ENCODE results near the gene DYDC2. TPM values are rescaled to one million over a fixed set of nuclear protein-coding genes. Genes with fewer than 3 reads are reported as not detected.

The DYDC2 gene
- total and polyA plus RNA-seq, 4 donors: 8.6 to 24.4 (median 19.5) TPM

DNA sequence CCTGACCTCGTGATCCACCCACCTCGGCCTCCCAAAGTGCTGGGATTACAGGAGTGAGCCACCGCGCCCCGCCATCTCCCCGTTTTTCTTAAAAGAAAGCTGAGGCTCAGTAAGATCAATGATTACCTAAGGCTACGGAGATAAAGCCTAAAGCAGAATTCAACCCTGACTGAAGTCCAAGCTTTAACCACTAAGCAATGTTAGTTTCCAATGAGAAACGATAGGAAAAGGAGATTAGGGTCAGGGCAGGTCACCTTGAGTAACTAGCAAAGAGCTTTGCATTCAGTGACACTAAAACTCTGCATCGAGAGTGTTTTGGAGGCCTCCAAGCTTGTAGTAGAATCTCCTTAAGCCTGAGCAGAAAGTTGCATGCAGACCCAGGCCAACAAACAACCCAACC is 34.2 kb downstream of the DYDC2 start:
- no peak overlapping the region for H3K27ac ChIP-seq (ENCODE audit: low read depth in 1 of 2, low read length in 1 of 2)
- no peak overlapping the region for H3K9ac ChIP-seq (ENCODE audit: insufficient read depth in 1 of 2, low read length in 2 of 2)
- no peak overlapping the region for H3K4me3 ChIP-seq
- 80 to 92% methylated on average over 9 of the region's 9 CpGs for WGBS, 2 donors
- DNase-seq: no peak
- H3K27me3 ChIP-seq (ENCODE audit: control insufficient read depth in 3 of 3, insufficient read depth in 3 of 3, low read length in 2 of 3): no peaks in the 10 kb centered on the region
- no peaks in the 10 kb centered on the region for H3K36me3 ChIP-seq (ENCODE audit: control insufficient read depth in 4 of 4, insufficient read depth in 4 of 4, low read length in 4 of 4)
- ATAC-seq (ENCODE audit: insufficient read depth, low FRiP score): no peak
- H3K4me1 ChIP-seq (ENCODE audit: control insufficient read depth in 5 of 5, insufficient read depth in 5 of 5, low read length in 5 of 5): peaks cover 0 to 8% (median 0%) of the 10 kb centered on the region in 5 donors
- no peaks in the 10 kb centered on the region for H3K9me3 ChIP-seq (ENCODE audit: control insufficient read depth in 4 of 4, insufficient read depth in 3 of 4, low read length in 3 of 4)
- TF ChIP-seq, protein P1, sequence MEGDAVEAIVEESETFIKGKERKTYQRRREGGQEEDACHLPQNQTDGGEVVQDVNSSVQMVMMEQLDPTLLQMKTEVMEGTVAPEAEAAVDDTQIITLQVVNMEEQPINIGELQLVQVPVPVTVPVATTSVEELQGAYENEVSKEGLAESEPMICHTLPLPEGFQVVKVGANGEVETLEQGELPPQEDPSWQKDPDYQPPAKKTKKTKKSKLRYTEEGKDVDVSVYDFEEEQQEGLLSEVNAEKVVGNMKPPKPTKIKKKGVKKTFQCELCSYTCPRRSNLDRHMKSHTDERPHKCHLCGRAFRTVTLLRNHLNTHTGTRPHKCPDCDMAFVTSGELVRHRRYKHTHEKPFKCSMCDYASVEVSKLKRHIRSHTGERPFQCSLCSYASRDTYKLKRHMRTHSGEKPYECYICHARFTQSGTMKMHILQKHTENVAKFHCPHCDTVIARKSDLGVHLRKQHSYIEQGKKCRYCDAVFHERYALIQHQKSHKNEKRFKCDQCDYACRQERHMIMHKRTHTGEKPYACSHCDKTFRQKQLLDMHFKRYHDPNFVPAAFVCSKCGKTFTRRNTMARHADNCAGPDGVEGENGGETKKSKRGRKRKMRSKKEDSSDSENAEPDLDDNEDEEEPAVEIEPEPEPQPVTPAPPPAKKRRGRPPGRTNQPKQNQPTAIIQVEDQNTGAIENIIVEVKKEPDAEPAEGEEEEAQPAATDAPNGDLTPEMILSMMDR (IDR thresholded peaks at IDR 0.05; ENCODE audit: control extremely low read depth, extremely low read depth): no peak

DNA sequence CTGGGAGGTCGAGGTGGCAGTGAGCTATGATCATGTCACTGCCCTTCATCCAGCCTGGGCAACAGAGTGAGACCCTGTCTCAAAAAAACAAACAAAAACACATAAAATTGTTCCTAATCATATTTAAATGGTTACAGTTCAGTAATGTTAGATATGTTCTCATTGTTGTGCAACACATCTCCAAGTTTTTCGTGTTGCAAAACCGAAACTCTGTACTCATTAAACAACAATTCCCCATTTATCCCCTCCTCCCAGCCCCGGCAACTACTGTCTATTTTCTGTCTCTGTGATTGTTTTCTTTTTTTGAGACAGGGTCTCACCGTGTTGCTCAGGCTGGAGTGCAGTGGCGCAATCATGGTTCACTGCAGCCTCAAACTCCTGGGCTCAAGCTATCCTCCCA is 35.7 kb downstream of the DYDC2 start:
- Histone ChIP-seq H3K36me3 (ENCODE audit: control insufficient read depth in 4 of 4, insufficient read depth in 4 of 4, low read length in 4 of 4) (no peaks in the 10 kb centered on the region), H3K4me1 (ENCODE audit: control insufficient read depth in 5 of 5, insufficient read depth in 5 of 5, low read length in 5 of 5) (peaks cover 0 to 8% (median 0%) of the 10 kb centered on the region in 5 donors), H3K9me3 (ENCODE audit: control insufficient read depth in 4 of 4, insufficient read depth in 3 of 4, low read length in 3 of 4) (no peaks in the 10 kb centered on the region), H3K27me3 (ENCODE audit: control insufficient read depth in 3 of 3, insufficient read depth in 3 of 3, low read length in 2 of 3) (no peaks in the 10 kb centered on the region), H3K4me3 (no peak overlapping the region), H3K27ac (ENCODE audit: low read depth in 1 of 2, low read length in 1 of 2) (no peak overlapping the region), H3K9ac (ENCODE audit: insufficient read depth in 1 of 2, low read length in 2 of 2) (peak overlapping the region in 1 of 2 donors; percentile 47)
- WGBS, 2 donors: 49 to 64% methylated on average over 6 of the region's 6 CpGs
- TF ChIP-seq, protein P1 (IDR thresholded peaks at IDR 0.05; ENCODE audit: control extremely low read depth, extremely low read depth): no peak
- DNase-seq (peak in 2 of 3 donors; percentile 62 to 83), ATAC-seq (ENCODE audit: insufficient read depth, low FRiP score) (no peak)

DNA sequence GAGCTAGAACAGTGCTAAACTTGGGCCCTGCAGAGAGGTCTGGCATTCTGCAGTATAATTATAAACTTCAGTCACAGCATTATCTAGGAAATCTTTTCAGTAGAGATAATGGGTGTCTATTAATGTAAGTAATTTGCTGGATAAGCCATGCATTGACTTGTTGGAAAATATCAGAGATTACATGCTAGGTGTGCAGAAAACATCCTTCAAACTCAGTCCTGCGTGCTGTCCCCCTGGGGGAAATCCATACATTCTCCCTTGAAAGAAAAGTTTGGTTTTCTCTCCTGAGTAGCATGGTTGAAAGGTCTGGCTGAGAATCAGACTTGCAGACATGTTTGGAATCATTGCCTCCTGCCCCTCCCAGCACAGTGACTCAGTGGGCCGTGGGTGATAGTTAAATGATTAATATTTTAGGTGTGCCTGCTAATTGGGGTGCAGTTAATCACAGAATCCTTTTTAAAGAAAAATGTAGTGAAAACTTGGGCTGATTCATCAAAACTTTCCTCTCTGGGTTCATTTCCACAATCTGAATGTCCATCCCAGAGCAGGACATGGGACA is 37.9 kb downstream of the DYDC2 start:
- ATAC-seq (ENCODE audit: insufficient read depth, low FRiP score) (no peak), DNase-seq (no peak)
- H3K9ac ChIP-seq (ENCODE audit: insufficient read depth in 1 of 2, low read length in 2 of 2): no peak overlapping the region
- H3K27ac ChIP-seq (ENCODE audit: low read depth in 1 of 2, low read length in 1 of 2): no peak overlapping the region
- H3K36me3 ChIP-seq (ENCODE audit: control insufficient read depth in 4 of 4, insufficient read depth in 4 of 4, low read length in 4 of 4): no peaks in the 10 kb centered on the region
- H3K4me3 ChIP-seq: no peak overlapping the region
- no peaks in the 10 kb centered on the region for H3K9me3 ChIP-seq (ENCODE audit: control insufficient read depth in 4 of 4, insufficient read depth in 3 of 4, low read length in 3 of 4)
- H3K4me1 ChIP-seq (ENCODE audit: control insufficient read depth in 5 of 5, insufficient read depth in 5 of 5, low read length in 5 of 5): peaks cover 0 to 4% (median 0%) of the 10 kb centered on the region in 5 donors
- WGBS, 2 donors: 71 to 89% methylated on average over 2 of the region's 2 CpGs
- TF ChIP-seq, protein P1 (IDR thresholded peaks at IDR 0.05; ENCODE audit: control extremely low read depth, extremely low read depth): no peak
- H3K27me3 ChIP-seq (ENCODE audit: control insufficient read depth in 3 of 3, insufficient read depth in 3 of 3, low read length in 2 of 3): no peaks in the 10 kb centered on the region

- Histone ChIP-seq H3K27me3 (ENCODE audit: control insufficient read depth in 3 of 3, insufficient read depth in 3 of 3, low read length in 2 of 3) (no peaks in the 10 kb centered on the region), H3K9ac (ENCODE audit: insufficient read depth in 1 of 2, low read length in 2 of 2) (no peak overlapping the region), H3K9me3 (ENCODE audit: control insufficient read depth in 4 of 4, insufficient read depth in 3 of 4, low read length in 3 of 4) (no peaks in the 10 kb centered on the region), H3K4me3 (no peak overlapping the region), H3K4me1 (ENCODE audit: control insufficient read depth in 5 of 5, insufficient read depth in 5 of 5, low read length in 5 of 5) (peaks cover 0 to 4% (median 0%) of the 10 kb centered on the region in 5 donors), H3K36me3 (ENCODE audit: control insufficient read depth in 4 of 4, insufficient read depth in 4 of 4, low read length in 4 of 4) (no peaks in the 10 kb centered on the region), H3K27ac (ENCODE audit: low read depth in 1 of 2, low read length in 1 of 2) (no peak overlapping the region)
- ATAC-seq (ENCODE audit: insufficient read depth, low FRiP score) (no peak), DNase-seq (no peak)
- TF ChIP-seq, protein P1 (IDR thresholded peaks at IDR 0.05; ENCODE audit: control extremely low read depth, extremely low read depth): no peak
- WGBS, 2 donors: 89 to 93% methylated on average over 2 of the region's 2 CpGs
Observed at GRCh38 chr10:80397014-80397413, 40.4 kb downstream of the DYDC2 start.
